NCI-H128 (cell line): Measurements from ENCODE around the gene NFATC3.

ENCODE experiments used
- DNase-seq: peaks from one replicate; lab custom pipeline; 2025; ENCODE audit not compliant: unreplicated experiment; lab: John Stamatoyannopoulos, UW

NFATC3 gene

DNA sequence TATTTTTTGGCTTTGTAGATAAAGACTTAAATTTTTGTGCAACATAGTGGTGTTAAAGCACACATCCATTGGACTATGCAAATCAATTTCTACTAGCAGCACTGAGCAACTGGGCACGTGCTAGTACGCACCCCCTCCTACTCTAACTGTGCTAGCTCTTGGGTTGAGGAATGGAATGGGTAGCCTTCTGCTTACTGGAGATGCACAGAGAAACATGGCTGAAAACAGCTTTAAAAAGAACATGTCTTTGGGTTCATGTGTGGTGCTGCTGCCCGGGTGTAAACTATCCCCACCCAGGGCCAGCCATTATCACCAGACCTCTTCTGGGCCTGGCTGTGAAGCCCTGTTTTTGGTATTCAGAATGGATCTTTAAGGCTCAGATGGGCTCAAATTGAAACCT is 143.5 kb downstream of the NFATC3 start:
- DNase-seq = no peak

- DNase-seq = no peak
These were observed 144.4 kb downstream of the NFATC3 start for GRCh38 chr16:68229431-68230175.

DNA sequence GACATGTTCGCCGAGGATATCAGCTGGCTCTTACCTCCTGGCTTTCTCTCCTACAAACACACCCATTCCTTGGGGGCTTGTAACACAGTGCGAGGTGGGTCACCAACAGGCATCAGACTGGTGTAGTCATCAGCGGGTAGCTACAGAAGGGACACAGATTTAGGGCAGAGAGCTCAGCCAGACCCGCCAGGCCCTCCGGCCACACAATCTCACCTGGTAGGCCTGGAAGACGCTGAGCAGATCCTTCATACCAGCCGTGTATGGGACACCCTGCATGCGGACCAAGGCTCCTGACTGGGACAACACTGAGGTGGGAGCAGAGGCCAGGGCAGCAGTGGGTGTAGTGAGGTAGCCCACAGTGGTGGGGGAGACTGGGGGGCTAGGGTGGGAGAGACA is 145.0 kb downstream of the NFATC3 start:
- no peak for DNase-seq

DNA sequence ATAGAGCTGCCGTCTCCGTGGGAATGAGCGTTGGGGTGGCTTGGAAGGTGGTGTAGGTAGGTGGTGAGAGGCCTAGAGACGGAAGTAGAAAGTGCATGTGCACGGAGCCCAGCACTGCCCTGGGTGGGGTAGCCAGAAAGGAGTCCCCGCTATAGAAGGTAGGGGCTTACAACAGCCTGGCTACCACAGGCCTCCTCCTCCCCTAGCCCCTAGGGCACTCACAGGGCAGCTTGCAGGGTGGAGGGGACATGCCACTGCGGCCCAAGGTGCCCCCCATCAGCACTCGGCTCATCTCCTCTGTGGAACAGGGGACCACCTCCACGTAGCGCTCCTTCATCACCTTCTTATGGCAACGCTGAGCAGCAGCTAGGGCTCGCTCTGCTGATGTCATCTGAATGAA is 145.8 kb downstream of the NFATC3 start:
- no peak for DNase-seq

GRCh38 chr16:68231384-68232136 is 146.4 kb downstream of the NFATC3 start:
- DNase-seq = no peak

DNA sequence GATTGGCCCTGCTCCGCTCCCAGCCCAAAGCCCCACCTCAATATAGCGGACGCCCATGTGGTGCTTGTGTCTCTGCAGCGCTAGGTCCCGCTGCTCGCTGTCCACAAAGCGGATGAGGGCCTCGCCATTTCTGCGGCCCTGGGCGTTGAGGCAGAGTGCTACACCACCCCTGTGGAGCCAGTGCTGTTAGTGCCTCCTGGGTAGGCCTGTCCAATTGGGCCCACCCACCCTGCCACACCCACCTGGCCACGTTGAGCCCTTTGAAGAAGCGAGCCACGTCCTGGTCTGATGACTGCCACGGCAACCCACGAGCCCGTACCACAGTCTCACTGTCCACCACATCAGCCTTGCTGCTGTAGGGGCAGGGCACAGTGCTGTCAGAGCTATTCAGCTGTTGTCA is 147.2 kb downstream of the NFATC3 start:
- DNase-seq = no peak

GRCh38 chr16:68233085-68233834 is 148.1 kb downstream of the NFATC3 start:
- DNase-seq = no peak

DNA sequence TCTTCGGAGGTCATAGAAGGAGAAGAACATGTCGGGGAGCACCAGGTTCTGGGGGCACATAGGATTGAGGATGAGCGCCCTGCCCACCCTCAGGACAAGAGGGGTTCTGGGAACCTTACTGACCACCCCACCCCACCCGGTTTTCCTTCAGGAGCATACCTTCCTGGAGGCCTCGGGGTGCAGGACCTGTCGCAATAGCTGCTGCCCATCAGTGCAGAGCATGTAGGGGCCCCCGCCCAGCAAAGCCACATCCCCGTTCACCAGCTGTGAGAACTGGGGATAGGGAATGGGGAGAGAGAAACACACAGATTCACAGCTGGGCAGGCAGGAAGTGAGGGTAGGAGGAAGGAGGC is 148.6 kb downstream of the NFATC3 start:
- DNase-seq = no peak

GRCh38 chr16:68234188-68235107 is 149.3 kb downstream of the NFATC3 start:
- no peak for DNase-seq

GRCh38 chr16:68235108-68235886 is 150.1 kb downstream of the NFATC3 start:
- DNase-seq = no peak

- no peak for DNase-seq
These were observed 150.6 kb downstream of the NFATC3 start, which contains the start of gene ESRP2 for GRCh38 chr16:68235887-68236136. Gene ESRP2, minus strand, starts transcription at chr16:68236127. Its CDS starts 82 bp downstream, at chr16:68236045.

GRCh38 chr16:68236137-68236825 is 151.1 kb downstream of the NFATC3 start:
- DNase-seq = no peak

GRCh38 chr16:68236826-68237242 is 151.7 kb downstream of the NFATC3 start:
- no peak for DNase-seq

DNA sequence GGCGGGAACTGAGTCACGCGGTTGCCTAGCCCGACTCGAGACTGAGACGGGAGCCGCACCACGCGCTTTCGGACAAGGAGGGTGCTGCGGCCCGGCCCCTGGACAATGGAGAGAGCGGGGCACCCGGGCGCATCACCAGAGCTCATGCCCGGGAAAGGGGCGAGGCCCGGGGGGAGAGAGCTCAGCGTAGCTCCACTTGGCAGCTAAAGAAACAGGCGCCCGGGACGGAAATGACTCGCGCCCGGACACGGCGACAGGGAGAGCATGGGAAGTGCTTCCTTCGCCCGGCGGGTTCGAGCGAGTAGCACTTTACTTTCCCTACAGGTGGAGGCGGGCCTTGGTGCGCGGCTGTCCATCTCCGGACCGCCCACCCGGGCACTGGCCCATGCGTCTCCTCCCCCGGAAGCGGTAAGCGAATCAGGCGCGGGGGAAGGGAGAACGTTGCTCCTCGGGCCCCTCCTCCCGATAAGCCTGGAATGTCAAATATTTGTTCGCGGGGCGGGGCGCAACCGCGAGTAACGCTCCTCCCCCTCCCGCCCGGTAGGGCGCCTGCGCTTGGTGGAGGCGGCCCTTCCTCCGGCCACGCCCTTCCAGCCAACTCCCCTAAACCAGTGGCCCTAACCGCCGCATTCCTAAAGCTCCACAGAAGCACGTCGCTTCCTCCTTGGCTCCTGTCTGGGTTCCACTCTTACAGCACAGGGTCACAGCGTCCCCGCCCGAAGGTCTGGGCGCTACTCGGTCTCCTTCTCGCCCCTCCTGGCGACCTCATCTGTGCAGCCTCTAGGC is 152.3 kb downstream of the NFATC3 start:
- peak; percentile 82 for DNase-seq

GRCh38 chr16:68238029-68238345 is 152.8 kb downstream of the NFATC3 start:
- DNase-seq = no peak

DNA sequence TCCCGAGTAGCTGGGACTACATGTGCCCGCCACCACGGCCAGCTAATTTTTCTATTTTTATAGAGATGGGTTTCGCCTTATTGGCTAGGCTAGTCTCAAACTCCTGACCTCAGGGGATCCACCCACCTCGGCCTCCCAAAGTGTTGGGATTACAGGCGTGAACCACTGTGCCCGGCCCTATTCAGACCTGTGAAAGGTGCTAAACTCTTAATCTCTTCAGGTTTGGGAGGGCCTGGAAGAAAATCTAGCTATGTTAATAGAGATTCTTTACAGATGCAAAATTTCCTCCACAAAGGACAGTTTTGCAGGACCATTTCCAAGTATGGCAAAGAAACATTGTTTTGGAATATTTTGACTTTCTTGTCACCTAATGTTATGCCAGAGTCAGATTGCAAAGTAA is 156.9 kb downstream of the NFATC3 start:
- DNase-seq = no peak

- no peak for DNase-seq
These were observed 158.0 kb downstream of the NFATC3 start for GRCh38 chr16:68242926-68243858.

- DNase-seq = no peak
These were observed 159.3 kb downstream of the NFATC3 start for GRCh38 chr16:68244481-68244902.
